NCI-H1105 treated with DMSO at 0.1 percent for 48 hours (cell line): ENCODE measurements around the gene ZMYND8.
A peak's percentile ranks its signal among the peaks of the same experiment; 100 is the strongest.
"Not testable (repeated sequence)": the region's sequence is repeated elsewhere in the genome, so short reads cannot be mapped to it uniquely, and the experiment has no call there.

ENCODE experiments used
- DNase-seq: peaks from one replicate; lab custom pipeline; 2025; lab: John Stamatoyannopoulos, UW

The ZMYND8 gene

DNA sequence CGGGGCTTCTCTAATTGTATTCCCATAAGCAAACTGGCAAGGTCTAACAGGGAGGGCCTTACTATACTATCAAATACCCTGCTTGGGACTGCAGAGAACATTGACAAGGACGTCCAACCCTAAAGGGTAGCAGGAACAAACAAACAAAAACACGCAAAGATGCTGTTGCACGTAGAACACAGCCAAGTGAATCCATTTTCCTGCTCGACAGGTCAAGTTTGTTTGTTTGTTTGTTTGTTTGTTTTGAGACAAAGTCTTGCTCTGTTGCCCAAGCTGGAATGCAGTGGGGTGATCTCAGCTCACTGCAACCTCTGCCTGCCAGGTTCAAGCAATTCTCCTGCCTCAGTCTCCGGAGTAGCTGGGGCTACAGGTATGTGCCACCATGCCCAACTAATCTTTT, 91.3 kb downstream of the ZMYND8 start:
- DNase-seq = no peak

DNA sequence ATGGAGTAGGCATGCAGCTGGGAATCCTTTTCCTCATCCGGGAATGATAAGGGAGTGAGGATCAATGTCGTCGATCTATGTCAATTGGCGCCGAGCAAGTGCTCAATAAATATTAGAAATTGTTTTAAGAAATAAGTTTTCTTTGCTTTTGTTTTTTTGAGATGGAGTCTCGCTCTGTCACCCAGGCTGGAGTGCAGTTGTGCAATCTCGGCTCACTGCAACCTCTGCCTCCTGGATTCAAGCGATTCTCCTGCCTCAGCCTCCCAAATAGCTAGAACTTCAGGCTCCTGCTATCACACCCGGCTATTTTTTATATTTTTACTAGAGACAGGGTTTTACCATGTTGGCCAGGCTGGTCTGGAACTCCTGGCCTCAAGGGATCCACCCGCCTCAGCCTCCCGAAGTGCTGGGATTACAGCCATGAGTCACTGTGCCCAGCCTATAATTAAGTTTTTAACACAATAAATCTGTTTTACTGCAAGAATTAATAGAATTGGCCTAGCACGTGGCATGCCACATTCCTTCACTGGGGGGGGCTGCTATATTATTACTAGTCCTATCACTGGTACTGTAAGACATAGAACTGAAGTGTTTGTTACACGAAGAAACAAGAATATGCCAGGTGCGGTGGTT, 92.2 kb downstream of the ZMYND8 start:
- not testable (repeated sequence) for DNase-seq

DNA sequence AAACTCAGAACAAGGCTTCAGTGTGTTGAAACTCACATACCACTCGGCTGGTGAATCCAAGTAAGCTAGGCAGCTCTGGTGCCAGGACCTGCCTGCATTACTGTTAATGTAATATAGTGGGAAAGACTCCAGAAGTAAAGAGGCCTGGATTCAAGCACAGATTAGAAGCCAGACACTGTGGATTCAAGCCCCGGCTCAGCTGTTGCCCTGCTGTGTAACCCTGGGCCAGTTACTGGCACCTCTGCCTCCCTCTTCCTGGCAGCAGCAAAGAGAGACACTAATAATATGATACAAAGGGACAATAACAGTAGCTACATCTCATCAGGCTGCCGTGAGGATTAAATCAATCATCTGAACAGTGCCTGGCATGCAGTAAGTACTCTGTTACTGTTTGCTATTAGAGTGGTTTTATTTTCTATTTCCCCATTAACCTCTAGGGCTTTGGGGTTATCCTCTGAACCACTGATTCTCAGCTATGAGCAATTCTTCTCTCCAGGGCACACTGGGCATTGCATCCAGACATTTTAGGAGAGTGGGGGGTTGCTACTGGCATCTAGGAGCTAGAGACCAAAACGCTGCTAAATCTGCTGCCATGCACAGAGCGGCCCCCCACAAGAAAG, 92.9 kb downstream of the ZMYND8 start:
- DNase-seq = peak; percentile 26

DNA sequence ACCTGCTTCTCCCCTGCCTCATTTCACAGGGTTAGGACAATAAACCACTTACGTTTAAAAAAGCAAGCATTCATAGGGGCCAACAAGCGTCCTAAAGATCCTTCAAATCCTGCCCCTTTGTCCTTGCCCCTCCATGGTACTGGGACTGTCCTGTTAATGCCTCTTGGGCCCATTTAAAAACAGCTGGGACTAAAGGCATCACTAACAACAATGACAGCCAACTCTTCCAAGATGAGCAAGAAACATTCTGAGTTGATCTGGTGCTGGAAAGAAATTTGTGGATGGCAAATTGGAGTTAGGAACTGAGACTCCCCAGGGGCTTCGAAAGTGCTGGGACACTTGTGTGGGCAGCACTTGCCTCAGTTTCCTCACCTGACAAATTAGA, 93.4 kb downstream of the ZMYND8 start:
- no peak for DNase-seq

DNA sequence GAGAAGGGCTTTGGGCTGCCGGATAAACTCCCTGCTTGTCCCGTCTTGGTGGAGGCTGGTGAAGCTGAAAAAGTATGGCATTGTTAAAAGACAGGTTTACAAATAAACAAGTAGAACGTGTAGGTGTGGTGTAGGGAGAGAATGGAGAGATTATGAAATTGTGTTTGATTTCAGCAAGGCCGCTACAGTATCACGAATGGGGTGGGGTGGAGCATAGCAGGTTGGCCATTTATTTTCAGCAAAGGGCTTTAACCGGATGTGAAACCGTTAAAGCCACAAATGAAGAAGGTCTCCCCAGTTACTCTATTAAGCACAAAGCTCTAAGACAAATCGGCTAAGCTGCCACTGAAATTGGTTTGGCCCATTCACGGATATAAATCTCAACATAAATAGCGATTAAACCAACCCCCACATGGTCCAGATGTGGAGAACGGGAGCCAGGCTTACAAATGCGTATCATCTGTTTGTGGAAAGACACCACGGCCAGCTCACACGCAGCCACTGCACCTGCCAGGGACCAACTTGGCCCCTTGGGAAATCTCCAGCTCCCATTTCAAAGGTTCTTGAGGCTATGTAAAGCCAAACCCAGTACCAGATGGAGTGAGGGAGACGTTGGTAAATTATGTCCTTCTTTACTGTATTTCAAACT, 94.0 kb downstream of the ZMYND8 start:
- peak; percentile 80 for DNase-seq

DNA sequence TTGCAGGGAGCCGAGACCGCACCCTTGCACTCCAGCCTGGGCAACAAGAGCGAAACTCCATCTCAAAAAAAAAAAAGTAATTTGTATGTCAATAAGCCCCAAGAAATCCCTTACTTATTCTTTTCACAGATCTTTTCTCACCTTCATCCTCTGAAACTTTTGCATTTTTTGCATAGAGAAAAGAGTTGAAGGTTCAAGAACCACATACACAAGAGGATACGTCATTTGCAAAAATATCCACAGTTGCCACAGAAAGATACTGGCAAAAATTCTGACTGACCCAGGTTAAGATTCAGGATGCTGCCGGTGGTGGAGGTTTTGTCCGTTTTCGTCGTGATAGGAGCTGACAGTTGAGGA, 94.5 kb downstream of the ZMYND8 start:
- DNase-seq = no peak

DNA sequence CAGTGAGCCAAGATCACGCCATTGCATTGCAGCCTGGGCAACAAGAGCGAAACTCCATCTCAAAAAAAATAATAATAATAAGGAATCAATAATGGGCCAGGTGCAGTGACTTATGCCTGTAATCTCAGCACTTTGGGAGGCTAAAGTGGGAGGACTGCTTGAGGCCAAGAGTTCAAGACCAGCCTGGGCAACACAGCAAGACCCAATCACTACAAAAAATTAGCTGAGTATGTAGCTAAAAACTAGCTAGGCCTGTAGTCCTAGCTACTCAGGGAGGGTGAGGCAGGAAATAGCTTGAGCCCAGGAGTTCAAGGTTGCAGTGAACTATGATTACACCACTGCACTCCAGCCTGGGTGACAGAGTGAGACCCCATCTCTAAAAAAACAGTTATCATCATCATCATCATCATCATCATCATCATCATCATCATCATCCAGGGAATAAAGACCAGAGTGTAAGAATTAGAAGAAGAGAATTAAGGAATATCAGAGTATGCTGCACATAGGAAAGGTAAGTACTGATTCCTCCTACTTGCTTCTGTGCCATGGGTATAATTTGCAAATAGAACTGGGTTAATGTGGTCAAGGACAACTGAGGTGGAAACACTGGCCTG, 95.2 kb downstream of the ZMYND8 start:
- not testable (repeated sequence) for DNase-seq

DNA sequence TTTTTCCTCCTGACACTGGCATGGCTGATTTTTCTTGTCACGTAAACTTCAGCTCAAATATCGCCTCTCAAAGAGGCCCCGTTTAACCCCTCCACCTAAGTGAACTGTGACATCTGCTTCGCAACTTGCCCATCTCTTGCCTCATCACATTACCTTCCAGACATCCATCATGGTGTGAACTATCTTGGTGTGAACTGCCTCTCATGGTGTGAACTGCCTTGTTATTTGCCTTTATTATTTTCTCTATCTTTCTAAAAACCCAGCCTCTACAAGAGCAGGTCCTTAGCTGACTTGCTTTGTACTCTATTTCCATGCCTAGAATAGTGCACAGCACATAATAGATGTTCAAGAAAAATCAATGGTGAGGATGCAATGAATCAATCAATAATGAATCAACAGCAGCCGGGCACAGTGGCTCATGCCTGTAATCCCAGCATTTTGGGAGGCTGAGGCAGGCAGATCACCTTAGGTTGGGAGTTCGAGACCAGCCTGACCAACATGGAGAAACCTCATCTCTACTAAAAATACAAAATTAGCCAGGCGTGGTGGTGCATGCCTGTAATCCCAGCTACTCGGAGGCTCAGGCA, 95.9 kb downstream of the ZMYND8 start:
- DNase-seq = not testable (repeated sequence)

DNA sequence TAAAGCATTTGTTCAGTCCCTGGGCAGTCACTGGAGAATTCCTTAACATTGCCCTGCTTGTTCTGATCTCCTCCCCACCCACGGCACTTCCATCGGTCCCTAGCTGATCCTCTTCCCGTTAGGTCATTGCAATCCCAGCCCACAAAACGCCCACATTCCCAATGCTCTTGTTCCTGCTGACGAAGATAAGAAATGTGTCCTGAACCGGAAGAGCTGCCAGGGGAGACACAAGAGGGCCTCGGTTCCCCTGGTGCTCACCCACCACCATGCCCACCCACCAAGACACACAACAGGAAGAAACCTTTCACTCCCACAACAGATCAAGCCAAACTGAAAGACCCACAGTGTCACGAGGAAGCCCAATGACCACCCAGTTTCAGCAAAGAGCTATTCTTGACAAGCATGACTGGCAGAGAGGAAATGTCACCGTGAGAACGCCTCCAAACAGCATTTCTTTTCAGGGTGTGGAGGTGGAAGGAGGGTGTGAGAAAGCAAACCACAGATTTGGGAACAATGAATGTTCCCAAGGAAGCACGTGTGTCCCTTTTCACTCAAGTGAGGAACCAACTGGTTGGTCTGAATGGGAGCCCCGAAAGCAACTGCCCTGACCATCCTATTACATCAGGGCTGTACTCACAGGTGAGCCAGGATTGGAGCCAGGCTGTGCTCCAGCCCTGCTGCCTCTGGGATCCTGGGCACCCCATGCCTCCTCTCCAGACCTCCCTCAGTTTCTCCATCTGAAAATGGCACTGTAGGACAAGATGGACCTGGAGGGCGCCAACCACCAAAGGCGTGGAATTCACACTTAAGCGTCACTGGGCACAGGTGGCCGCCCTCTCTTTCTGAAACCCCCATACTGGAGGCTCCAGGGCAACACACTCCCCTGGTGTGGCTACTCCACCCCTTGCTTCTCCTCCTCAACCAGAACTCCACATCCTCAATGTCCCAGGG, 97.5 kb downstream of the ZMYND8 start:
- no peak for DNase-seq

DNA sequence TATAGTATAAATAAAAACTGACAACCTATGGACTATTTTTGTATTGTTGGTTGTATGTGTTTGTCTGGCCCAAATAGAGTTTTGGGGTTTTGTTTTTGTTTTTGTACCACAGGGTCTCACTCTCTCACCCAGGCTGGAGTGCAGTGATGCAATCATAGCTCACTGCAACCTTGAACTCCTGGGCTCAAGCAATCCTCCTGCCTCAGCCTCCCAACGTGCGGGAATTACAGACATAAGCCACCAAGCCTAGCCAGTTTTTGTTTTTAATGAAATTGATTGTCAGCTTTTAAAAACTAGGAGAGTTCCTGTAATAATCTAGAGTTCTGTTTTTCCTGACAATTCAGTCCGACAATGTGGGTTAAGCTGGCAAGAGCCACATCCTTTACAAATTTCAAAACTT, 98.7 kb downstream of the ZMYND8 start:
- DNase-seq = no peak

DNA sequence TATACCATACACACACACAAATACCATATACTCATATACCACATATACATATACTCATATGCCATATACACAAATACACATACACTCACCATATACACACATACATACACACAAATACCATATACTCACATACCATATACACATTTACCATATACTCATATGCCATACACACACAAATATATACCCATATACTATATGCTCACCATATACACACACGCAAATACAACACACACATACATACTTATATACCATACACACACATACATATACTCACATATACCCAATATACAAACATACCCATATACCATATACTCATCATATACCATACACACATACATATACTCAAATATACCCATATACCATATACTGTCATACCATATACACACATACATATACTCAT, 99.2 kb downstream of the ZMYND8 start:
- DNase-seq = no peak

DNA sequence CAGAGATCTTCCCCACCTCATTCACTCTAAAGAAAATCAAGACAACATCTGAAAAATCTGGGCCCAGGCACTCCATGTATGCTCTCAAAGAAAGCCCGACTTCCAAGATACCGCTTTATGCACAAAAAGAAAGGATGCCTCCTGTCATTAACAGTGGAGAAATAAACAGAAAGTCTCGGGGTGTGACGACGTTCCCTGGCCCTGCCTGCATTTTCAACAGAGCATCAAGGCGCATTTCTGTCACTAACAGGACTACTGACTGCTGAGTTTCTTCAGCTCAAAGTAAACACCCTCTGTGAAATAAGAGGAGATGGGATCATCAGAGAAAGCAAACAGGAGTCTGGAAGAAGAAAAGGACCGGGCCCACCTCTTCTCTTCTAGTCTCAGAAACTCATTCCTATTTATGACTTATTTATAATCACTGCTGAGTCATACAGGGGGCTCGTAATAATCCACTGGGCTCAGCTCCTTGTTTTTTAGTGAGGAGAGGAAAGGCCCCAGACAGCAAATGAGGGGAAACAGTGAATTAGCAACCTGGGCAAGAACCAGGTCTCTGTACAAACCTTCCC, 99.7 kb downstream of the ZMYND8 start:
- no peak for DNase-seq

DNA sequence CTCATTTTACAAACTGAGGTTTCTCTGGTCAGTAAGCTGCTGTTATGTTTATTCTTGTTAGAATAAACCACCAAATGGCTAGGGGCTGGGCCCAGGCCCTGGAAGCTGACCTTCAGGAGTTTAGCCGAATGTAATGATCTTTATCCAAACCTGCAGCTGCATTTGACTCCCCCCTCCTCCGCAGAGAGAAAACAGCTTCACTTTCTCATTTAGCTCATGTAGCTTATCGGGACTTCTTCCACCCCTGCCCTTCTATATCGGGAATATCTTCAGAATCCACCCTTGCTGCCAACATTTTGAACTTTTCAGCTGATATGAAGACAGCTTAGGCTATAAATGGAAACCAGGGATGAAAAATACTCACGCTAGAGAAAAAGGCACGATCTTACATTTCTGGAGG, 102.6 kb downstream of the ZMYND8 start:
- DNase-seq = no peak

DNA sequence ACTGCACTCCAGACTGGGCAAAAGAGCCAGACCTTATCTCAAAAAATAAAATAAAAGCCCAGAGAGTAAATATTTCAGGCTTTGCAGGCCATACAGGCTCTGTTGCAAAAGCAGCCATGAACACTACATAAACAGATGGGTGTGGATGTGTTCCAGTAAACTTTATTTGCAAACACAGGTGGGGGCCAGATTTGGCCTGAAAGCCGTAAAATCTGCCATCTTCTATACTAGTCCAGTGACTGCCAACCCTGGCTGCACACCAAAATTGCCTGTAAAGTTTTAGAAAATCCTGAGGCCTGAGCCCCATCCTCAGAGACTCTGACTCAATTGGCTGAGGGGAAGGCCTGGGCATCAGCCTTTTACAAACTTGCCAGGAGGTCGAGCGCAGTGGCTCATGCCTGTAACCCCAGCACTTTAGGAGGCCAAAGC, 103.6 kb downstream of the ZMYND8 start:
- no peak for DNase-seq

DNA sequence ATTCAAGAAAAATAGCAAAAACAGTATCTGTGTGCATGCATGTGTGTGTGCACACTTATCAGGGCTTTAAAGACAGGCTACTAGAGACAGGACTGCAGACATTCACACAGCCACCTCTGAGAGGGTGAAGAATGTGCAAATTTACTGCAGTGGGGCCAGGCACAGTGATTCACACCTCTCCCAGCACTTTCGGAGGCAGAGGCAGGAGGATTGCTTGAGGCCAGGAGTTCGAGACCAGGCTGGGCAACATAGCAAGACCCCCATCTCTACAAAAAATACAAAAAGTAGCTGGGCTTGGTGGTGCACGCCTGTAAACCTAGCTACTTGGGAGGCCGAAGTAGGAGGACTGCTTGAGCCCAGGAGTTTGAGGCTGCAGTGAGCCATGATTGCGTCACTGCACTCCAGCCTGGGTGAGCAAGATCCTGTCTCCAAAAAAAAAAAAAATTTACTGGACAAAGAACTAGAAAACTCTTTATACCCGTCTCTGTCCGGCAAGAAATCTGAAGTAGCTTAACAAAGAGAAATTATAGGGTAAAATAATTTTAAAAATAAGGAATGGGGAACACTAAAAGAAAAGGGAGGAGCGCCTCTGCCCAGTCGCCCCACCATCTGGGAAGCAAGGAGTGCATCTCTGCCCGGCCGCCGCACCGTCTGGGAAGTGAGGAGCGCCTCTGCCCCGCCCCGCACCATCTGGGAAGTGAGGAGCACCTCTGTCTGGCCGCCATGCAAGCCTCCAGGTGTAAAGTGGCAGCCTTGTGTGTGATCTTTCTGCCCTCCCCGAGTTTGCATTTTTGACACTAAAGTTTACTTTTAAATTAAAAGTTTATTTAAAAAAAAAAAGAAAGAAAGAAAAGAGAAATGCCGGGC, 105.1 kb downstream of the ZMYND8 start:
- DNase-seq = no peak

DNA sequence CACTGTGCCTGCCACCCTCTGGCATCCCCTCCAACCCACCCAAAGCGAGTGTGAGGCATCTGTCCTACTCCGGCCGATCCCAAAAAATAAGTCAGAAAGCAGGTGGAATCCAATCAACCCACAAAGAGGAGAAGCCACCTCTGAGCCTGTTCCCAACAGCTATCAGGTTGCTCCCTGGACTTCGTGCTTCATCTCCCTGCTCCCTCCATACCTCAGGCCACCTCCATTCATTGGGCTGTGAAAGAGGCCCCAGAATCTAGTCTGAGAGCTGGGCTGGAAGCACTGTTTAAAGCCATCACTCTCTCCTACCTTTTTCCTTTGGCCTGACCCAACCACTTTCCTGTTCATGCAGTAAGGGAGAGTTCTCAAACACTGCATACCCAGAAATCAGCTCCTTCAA, 106.1 kb downstream of the ZMYND8 start:
- no peak for DNase-seq

DNA sequence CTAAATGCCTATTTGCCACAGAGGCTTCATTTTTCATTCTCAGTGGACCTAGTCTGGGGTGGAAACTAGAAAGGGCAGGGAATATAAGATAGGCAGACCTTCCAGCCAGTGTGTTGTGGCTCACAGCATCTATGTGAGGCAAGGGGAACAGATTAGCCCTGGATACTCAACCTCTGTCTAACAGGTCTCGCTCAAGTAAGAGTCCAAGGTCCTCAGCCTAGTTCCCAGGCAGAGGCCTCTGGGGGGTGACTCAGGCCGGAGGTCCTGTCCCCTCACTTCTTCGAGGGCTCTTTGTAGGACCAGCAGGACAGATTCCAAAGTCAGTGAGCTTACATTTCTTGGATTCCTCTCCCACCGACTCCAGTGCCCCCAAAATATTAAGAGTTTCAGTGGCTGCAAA, 106.6 kb downstream of the ZMYND8 start:
- no peak for DNase-seq

DNA sequence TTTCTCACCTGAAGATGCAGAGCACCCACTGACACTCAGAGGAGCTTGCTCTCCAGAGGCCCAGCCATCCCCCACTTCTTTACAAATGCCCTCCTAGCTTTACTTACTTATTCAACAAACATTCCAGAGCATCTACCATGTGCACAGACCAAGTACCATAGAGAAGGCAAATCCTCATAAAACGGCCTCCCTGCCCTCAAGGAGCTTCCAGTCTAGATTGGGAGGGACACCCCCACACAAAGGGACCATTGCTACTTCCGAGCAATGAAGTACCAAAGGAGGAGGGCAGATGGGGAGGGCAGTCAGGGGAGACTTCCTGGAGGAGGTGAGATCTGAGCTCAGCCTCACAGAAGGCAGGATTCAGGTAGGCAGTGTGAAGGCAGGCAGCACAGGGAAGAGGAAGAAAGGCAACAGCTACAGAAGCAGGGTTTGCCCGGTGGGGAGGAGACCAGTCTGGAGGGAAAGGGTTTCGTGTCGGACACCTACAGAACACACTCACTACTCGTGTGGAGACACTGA, 108.0 kb downstream of the ZMYND8 start:
- no peak for DNase-seq

DNA sequence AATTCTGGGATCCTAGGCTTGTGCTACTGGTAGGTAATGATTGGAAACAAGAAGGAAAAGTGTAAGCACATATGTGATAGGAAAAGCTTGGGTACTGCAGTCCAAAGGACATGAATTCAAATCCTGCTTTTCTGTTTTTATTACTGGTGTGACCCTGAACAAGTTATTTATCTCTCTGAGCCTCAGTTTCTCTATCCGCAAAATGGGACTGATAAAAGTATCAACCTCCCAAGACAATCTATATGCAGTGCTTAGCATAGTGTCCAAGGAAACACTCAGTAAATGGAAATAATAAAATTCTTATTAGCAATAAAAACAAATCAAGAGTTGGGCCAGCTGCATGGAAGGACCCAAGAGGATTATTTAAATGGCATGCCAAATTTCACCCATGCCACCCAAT, 108.5 kb downstream of the ZMYND8 start:
- no peak for DNase-seq
